ENCODE data around the gene MAD1L1.

DNA sequence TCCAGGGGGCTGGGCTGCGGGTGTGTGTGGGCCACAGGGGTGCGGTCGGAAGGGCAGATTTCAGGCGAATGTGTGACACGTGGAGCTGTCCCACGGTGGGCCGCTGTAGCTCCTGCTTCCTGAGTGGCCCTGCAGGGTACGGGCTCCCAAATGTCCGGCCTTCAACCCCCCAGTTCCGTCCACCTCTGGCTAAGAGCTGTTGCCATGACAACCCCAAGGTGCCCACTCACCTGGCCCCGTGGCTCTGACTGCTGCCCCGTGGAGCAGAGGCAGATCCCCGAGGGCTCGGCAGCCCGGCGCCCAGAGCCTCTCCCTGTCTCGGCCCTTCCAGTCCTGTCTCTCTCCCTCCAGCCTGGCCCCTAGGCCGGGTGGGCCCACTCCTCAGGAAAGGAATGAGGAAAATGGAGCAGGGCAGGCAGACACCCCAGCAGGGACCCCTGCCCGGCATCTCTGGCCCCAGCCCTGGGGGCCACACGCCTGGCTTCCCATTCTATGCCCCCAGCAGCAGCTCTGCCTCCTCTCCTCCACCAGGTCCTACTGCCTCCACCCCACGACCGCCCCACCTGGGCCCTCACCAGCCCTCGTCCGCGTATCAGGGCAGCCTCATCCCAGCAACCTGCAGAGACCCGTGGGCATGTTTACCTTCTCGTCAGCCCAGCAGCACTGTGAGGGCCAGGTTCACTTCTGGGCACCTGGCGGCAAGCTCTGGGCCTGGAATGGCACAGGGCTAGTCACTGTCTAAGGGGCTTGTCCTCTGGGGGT, 347.1 kb downstream of the MAD1L1 start:
- TF ChIP-seq POLR2A (IDR thresholded peaks at IDR 0.05; ENCODE audit: low read depth, low read length) (no peak), CHD1 (IDR thresholded peaks at IDR 0.05; ENCODE audit: low read depth, low read length) (no peak), CEBPB (IDR thresholded peaks at IDR 0.05; ENCODE audit: low read depth, low read length) (no peak)
- TF ChIP-seq, protein P1, sequence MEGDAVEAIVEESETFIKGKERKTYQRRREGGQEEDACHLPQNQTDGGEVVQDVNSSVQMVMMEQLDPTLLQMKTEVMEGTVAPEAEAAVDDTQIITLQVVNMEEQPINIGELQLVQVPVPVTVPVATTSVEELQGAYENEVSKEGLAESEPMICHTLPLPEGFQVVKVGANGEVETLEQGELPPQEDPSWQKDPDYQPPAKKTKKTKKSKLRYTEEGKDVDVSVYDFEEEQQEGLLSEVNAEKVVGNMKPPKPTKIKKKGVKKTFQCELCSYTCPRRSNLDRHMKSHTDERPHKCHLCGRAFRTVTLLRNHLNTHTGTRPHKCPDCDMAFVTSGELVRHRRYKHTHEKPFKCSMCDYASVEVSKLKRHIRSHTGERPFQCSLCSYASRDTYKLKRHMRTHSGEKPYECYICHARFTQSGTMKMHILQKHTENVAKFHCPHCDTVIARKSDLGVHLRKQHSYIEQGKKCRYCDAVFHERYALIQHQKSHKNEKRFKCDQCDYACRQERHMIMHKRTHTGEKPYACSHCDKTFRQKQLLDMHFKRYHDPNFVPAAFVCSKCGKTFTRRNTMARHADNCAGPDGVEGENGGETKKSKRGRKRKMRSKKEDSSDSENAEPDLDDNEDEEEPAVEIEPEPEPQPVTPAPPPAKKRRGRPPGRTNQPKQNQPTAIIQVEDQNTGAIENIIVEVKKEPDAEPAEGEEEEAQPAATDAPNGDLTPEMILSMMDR (conservative IDR thresholded peaks at IDR 0.05; ENCODE audit: low read depth, low read length), result no peak
- TF ChIP-seq, protein P2, sequence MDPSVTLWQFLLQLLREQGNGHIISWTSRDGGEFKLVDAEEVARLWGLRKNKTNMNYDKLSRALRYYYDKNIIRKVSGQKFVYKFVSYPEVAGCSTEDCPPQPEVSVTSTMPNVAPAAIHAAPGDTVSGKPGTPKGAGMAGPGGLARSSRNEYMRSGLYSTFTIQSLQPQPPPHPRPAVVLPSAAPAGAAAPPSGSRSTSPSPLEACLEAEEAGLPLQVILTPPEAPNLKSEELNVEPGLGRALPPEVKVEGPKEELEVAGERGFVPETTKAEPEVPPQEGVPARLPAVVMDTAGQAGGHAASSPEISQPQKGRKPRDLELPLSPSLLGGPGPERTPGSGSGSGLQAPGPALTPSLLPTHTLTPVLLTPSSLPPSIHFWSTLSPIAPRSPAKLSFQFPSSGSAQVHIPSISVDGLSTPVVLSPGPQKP (IDR thresholded peaks at IDR 0.05; ENCODE audit: borderline replicate concordance, low read depth, low read length), result no peak
